ENCODE data around the gene IL1RL2.

- TF ChIP-seq CTCF (conservative IDR thresholded peaks at IDR 0.05; ENCODE audit: low read depth, low read length) (no peak), BHLHE40 (IDR thresholded peaks at IDR 0.05; ENCODE audit: low read depth, low read length) (no peak), CHD1 (IDR thresholded peaks at IDR 0.05; ENCODE audit: low read depth, low read length) (no peak), SMC3 (IDR thresholded peaks at IDR 0.05; ENCODE audit: low read depth, low read length) (no peak), POLR2A (IDR thresholded peaks at IDR 0.05; ENCODE audit: low read depth, low read length) (no peak), CEBPB (IDR thresholded peaks at IDR 0.05; ENCODE audit: low read depth, low read length) (no peak), MXI1 (IDR thresholded peaks at IDR 0.05; ENCODE audit: borderline replicate concordance, low read depth, low read length) (no peak), FOS (IDR thresholded peaks at IDR 0.05; ENCODE audit: low read depth, low read length) (no peak), RFX5 (IDR thresholded peaks at IDR 0.05; ENCODE audit: low read depth, low read length) (no peak)
- TF ChIP-seq, protein P1, sequence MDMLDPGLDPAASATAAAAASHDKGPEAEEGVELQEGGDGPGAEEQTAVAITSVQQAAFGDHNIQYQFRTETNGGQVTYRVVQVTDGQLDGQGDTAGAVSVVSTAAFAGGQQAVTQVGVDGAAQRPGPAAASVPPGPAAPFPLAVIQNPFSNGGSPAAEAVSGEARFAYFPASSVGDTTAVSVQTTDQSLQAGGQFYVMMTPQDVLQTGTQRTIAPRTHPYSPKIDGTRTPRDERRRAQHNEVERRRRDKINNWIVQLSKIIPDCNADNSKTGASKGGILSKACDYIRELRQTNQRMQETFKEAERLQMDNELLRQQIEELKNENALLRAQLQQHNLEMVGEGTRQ (IDR thresholded peaks at IDR 0.05; ENCODE audit: low read depth, low read length): no peak
Observed at GRCh38 chr2:102149243-102149642, 37.6 kb upstream of the IL1RL2 start.

Data from IMR-90 (cell line).